Skeletal muscle tissue (tissue), 4 donors: Measurements from ENCODE around the gene ZNF189. TPM values are rescaled to one million over a fixed set of nuclear protein-coding genes. Genes with fewer than 3 reads are reported as not detected.

ENCODE experiments used
- H3K27ac ChIP-seq: one replicate; pipeline ENCODE4 v1.7.0; 2013; ENCODE audit warnings: mild to moderate bottlenecking, low read depth, low read length, inconsistent platforms
- H3K27me3 ChIP-seq, 3 donors: one replicate each; pipeline ENCODE4 v1.7.0; 2013; ENCODE audit warnings: low read length in 3 of 3; ENCODE audit not compliant: control insufficient read depth in 3 of 3, insufficient read depth in 3 of 3
- H3K36me3 ChIP-seq, 3 donors: one replicate each; pipeline ENCODE4 v1.7.0; 2013; ENCODE audit warnings: low read length in 3 of 3; ENCODE audit not compliant: control insufficient read depth in 3 of 3, insufficient read depth in 3 of 3
- H3K4me1 ChIP-seq, 3 donors: one replicate each; pipeline ENCODE4 v1.7.0; 2013; ENCODE audit warnings: low read length in 3 of 3, mild to moderate bottlenecking in 3 of 3; ENCODE audit not compliant: control insufficient read depth in 3 of 3, insufficient read depth in 3 of 3
- H3K4me3 ChIP-seq, 3 donors: one replicate each; pipeline ENCODE4 v1.7.0; 2013; ENCODE audit warnings: low read length in 3 of 3
- H3K9ac ChIP-seq, 3 donors: one replicate each; pipeline ENCODE4 v1.7.0; 2013; ENCODE audit warnings: low read length in 3 of 3, mild to moderate bottlenecking in 3 of 3, moderate library complexity in 2 of 3, low read depth in 1 of 3
- H3K9me3 ChIP-seq, 3 donors: one replicate each; pipeline ENCODE4 v1.7.0; 2013; ENCODE audit warnings: low read length in 3 of 3; ENCODE audit not compliant: control insufficient read depth in 3 of 3
- total RNA-seq: library from RNA; depleted of rRNA; stranded (reverse); fragments of >200 nt; gene quantifications from one replicate; pipeline ENCODE4 v1.2.3, GENCODE V29; 2014
- donor health status: Osteomylitis.

Gene ZNF189
- total RNA-seq, 1 donor from 2014 or later = 28.7 TPM

- Histone ChIP-seq H3K27ac (no peak overlapping the region), H3K36me3 (no peaks in the 10 kb centered on the region), H3K4me3 (no peak overlapping the region), H3K27me3 (no peaks in the 10 kb centered on the region), H3K9me3 (no peaks in the 10 kb centered on the region), H3K4me1 (no peaks in the 10 kb centered on the region), H3K9ac (no peak overlapping the region)
Observed at GRCh38 chr9:101432171-101432570, 33.5 kb downstream of the ZNF189 start.

- Histone ChIP-seq H3K36me3 (no peaks in the 10 kb centered on the region), H3K9ac (no peak overlapping the region), H3K4me1 (no peaks in the 10 kb centered on the region), H3K27me3 (no peaks in the 10 kb centered on the region), H3K4me3 (no peak overlapping the region), H3K27ac (no peak overlapping the region), H3K9me3 (no peaks in the 10 kb centered on the region)
Observed at GRCh38 chr9:101432740-101433139, 34.1 kb downstream of the ZNF189 start.

- Histone ChIP-seq H3K4me3 (no peak overlapping the region), H3K36me3 (no peaks in the 10 kb centered on the region), H3K27ac (no peak overlapping the region), H3K27me3 (no peaks in the 10 kb centered on the region), H3K4me1 (no peaks in the 10 kb centered on the region), H3K9me3 (no peaks in the 10 kb centered on the region), H3K9ac (no peak overlapping the region)
Observed at GRCh38 chr9:101433229-101433628, 34.6 kb downstream of the ZNF189 start.

GRCh38 chr9:101434998-101435397 is 36.3 kb downstream of the ZNF189 start:
- no peak overlapping the region for H3K9ac ChIP-seq
- no peaks in the 10 kb centered on the region for H3K9me3 ChIP-seq
- H3K36me3 ChIP-seq = no peaks in the 10 kb centered on the region
- H3K27me3 ChIP-seq = no peaks in the 10 kb centered on the region
- H3K27ac ChIP-seq = no peak overlapping the region
- H3K4me1 ChIP-seq = no peaks in the 10 kb centered on the region
- no peak overlapping the region for H3K4me3 ChIP-seq

- Histone ChIP-seq H3K27ac (no peak within 1 kb of the TSS), H3K9ac (no peak within 1 kb of the TSS), H3K36me3 (no peaks in the 10 kb centered on the region), H3K4me1 (no peaks in the 10 kb centered on the region), H3K9me3 (no peaks in the 10 kb centered on the region), H3K4me3 (no peak within 1 kb of the TSS), H3K27me3 (no peaks in the 10 kb centered on the region)
Observed at GRCh38 chr9:101435601-101436079, 37.0 kb downstream of the ZNF189 start, which contains the start of gene ALDOB. Gene ALDOB, minus strand, starts transcription at chr9:101435774. Its CDS starts 4,887 bp downstream, at chr9:101430887.

- H3K36me3 ChIP-seq = no peaks in the 10 kb centered on the region
- no peaks in the 10 kb centered on the region for H3K9me3 ChIP-seq
- H3K9ac ChIP-seq = no peak overlapping the region
- no peak overlapping the region for H3K27ac ChIP-seq
- no peak overlapping the region for H3K4me3 ChIP-seq
- no peaks in the 10 kb centered on the region for H3K27me3 ChIP-seq
- H3K4me1 ChIP-seq = no peaks in the 10 kb centered on the region
Observed at GRCh38 chr9:101437806-101438232, 39.2 kb downstream of the ZNF189 start.

- H3K36me3 ChIP-seq = no peaks in the 10 kb centered on the region
- no peaks in the 10 kb centered on the region for H3K9me3 ChIP-seq
- no peak overlapping the region for H3K4me3 ChIP-seq
- H3K27me3 ChIP-seq = no peaks in the 10 kb centered on the region
- no peak overlapping the region for H3K9ac ChIP-seq
- no peak overlapping the region for H3K27ac ChIP-seq
- H3K4me1 ChIP-seq = peaks cover 0 to 7% (median 3%) of the 10 kb centered on the region in 3 donors
Observed at GRCh38 chr9:101438523-101438922, 39.9 kb downstream of the ZNF189 start.

- H3K27ac ChIP-seq = no peak overlapping the region
- no peaks in the 10 kb centered on the region for H3K36me3 ChIP-seq
- H3K4me1 ChIP-seq = peaks cover 0 to 10% (median 3%) of the 10 kb centered on the region in 3 donors
- no peak overlapping the region for H3K9ac ChIP-seq
- H3K27me3 ChIP-seq = no peaks in the 10 kb centered on the region
- H3K4me3 ChIP-seq = no peak overlapping the region
- no peaks in the 10 kb centered on the region for H3K9me3 ChIP-seq
Observed at GRCh38 chr9:101440714-101441230, 42.1 kb downstream of the ZNF189 start.

GRCh38 chr9:101442318-101442717 is 43.7 kb downstream of the ZNF189 start:
- Histone ChIP-seq H3K27me3 (no peaks in the 10 kb centered on the region), H3K27ac (no peak overlapping the region), H3K4me1 (peaks cover 0 to 10% (median 3%) of the 10 kb centered on the region in 3 donors), H3K36me3 (no peaks in the 10 kb centered on the region), H3K4me3 (no peak overlapping the region), H3K9ac (no peak overlapping the region), H3K9me3 (no peaks in the 10 kb centered on the region)

GRCh38 chr9:101442736-101443135 is 44.1 kb downstream of the ZNF189 start:
- Histone ChIP-seq H3K36me3 (no peaks in the 10 kb centered on the region), H3K27ac (no peak overlapping the region), H3K9me3 (no peaks in the 10 kb centered on the region), H3K4me1 (peaks cover 0 to 10% (median 3%) of the 10 kb centered on the region in 3 donors), H3K27me3 (no peaks in the 10 kb centered on the region), H3K4me3 (no peak overlapping the region), H3K9ac (no peak overlapping the region)
